Measurements from ENCODE around the gene CCSER1. TPM values are rescaled to one million over a fixed set of nuclear protein-coding genes. Genes with fewer than 3 reads are reported as not detected.

The CCSER1 gene
- total RNA-seq, 3 donors from 2014 or later (not counting 1 experiment from before 2014, with no cell fraction given) = 0.87 to 1.1 (median 1.1) TPM

DNA sequence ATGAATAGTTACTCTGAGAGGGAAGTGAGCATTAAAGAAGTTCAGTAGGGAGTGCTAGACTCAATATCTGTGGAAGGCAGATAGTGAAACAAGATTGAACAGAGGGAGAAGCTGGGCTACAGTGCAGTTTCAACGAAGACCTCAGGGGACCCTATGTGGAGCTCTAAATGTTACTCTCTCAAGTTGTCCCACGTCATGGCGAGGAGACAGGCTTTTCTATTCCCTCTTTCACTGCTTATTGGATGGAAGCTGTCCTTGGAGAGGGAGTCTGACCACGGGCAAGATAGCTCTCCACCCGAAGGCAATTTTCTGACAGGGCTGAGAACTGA, 42.3 kb upstream of the CCSER1 start:
- no peaks in the 10 kb centered on the region for H3K36me3 Mint-ChIP-seq
- Histone ChIP-seq H3K27ac (ENCODE audit: low read length) (no peak overlapping the region), H3K4me3 (ENCODE audit: low read length) (no peak overlapping the region), H3K9me3 (ENCODE audit: control insufficient read depth, insufficient read depth, low read length) (no peaks in the 10 kb centered on the region), H3K27me3 (ENCODE audit: control insufficient read depth, insufficient read depth, low read length) (no peaks in the 10 kb centered on the region), H3K36me3 (ENCODE audit: control insufficient read depth, insufficient read depth, low read length) (no peaks in the 10 kb centered on the region), H3K4me1 (ENCODE audit: control insufficient read depth, insufficient read depth, low read length) (no peaks in the 10 kb centered on the region)
- intact Hi-C loops (cut with micrococcal nuclease) = no loop called here
- H3K27me3 Mint-ChIP-seq (ENCODE audit: low read depth in 2 of 2) = no peaks in the 10 kb centered on the region
- ATAC-seq (no peak), DNase-seq (no peak)
- TF ChIP-seq, protein P1, sequence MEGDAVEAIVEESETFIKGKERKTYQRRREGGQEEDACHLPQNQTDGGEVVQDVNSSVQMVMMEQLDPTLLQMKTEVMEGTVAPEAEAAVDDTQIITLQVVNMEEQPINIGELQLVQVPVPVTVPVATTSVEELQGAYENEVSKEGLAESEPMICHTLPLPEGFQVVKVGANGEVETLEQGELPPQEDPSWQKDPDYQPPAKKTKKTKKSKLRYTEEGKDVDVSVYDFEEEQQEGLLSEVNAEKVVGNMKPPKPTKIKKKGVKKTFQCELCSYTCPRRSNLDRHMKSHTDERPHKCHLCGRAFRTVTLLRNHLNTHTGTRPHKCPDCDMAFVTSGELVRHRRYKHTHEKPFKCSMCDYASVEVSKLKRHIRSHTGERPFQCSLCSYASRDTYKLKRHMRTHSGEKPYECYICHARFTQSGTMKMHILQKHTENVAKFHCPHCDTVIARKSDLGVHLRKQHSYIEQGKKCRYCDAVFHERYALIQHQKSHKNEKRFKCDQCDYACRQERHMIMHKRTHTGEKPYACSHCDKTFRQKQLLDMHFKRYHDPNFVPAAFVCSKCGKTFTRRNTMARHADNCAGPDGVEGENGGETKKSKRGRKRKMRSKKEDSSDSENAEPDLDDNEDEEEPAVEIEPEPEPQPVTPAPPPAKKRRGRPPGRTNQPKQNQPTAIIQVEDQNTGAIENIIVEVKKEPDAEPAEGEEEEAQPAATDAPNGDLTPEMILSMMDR (IDR thresholded peaks at IDR 0.05) = no peak
- WGBS (ENCODE audit: insufficient coverage) = 94% methylated on average over 5 of the region's 5 CpGs
- no peaks in the 10 kb centered on the region for H3K4me1 Mint-ChIP-seq
- H3K9me3 Mint-ChIP-seq = peaks cover 0 to 4% of the 10 kb centered on the region in 2 donors
- no peak overlapping the region for H3K27ac Mint-ChIP-seq
- no peak overlapping the region for H3K4me3 Mint-ChIP-seq

DNA sequence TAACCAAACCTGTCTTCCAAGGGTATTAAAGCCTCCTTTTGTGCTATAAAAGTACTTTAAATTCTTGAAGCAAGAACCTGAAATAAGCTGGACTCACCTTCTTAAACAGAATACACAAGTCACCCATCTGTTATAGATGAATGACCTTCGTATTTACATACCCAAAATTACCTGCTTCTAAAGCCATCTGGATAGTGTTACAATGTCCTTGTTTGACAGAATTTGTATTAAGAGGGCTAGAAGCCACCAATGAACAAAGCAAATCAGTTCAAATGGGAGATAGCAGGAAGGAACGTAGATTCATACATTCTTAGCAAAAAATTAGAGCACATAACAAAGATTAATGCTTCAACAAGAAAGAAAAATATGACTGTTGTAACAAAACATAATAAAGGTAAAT, 33.7 kb upstream of the CCSER1 start:
- H3K4me1 Mint-ChIP-seq = no peaks in the 10 kb centered on the region
- intact Hi-C loops (cut with micrococcal nuclease) = no loop called here
- no peaks in the 10 kb centered on the region for H3K36me3 Mint-ChIP-seq
- no peak overlapping the region for H3K27ac Mint-ChIP-seq
- Histone ChIP-seq H3K36me3 (ENCODE audit: control insufficient read depth, insufficient read depth, low read length) (no peaks in the 10 kb centered on the region), H3K27me3 (ENCODE audit: control insufficient read depth, insufficient read depth, low read length) (no peaks in the 10 kb centered on the region), H3K9me3 (ENCODE audit: control insufficient read depth, insufficient read depth, low read length) (no peaks in the 10 kb centered on the region), H3K27ac (ENCODE audit: low read length) (no peak overlapping the region), H3K4me3 (ENCODE audit: low read length) (no peak overlapping the region), H3K4me1 (ENCODE audit: control insufficient read depth, insufficient read depth, low read length) (no peaks in the 10 kb centered on the region)
- ATAC-seq (no peak), DNase-seq (no peak)
- H3K9me3 Mint-ChIP-seq = peaks cover 6 to 9% of the 10 kb centered on the region in 2 donors
- H3K27me3 Mint-ChIP-seq (ENCODE audit: low read depth in 2 of 2) = no peaks in the 10 kb centered on the region
- 53% methylated on average over 2 of the region's 2 CpGs for WGBS (ENCODE audit: insufficient coverage)
- TF ChIP-seq, protein P1 (IDR thresholded peaks at IDR 0.05) = no peak
- H3K4me3 Mint-ChIP-seq = no peak overlapping the region

DNA sequence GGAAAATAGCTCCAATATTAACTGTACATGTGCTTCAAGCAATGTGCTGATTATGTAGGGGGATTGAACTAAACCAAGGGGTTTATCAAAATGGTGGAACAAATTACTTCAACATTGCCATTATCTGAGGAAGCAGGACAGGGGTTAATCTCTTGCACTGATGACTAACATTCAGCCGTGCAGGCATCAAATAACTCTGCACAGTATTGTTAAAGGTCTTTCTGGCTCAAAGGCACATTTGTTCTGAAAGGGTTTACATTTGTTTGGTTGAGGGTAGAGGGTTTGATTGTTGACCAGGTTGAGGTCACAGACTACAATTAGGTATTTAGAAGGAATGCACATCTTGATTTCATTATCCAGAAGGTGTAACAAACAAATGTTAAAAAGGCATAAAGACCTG, 32.2 kb upstream of the CCSER1 start:
- WGBS (ENCODE audit: insufficient coverage) = 76% methylated on average over 1 of the region's 1 CpG
- ATAC-seq (no peak), DNase-seq (no peak)
- Mint-ChIP-seq H3K9me3 (peaks cover 6 to 8% of the 10 kb centered on the region in 2 donors), H3K27ac (no peak overlapping the region), H3K36me3 (no peaks in the 10 kb centered on the region), H3K4me3 (no peak overlapping the region), H3K27me3 (ENCODE audit: low read depth in 2 of 2) (no peaks in the 10 kb centered on the region), H3K4me1 (no peaks in the 10 kb centered on the region)
- Histone ChIP-seq H3K27me3 (ENCODE audit: control insufficient read depth, insufficient read depth, low read length) (no peaks in the 10 kb centered on the region), H3K36me3 (ENCODE audit: control insufficient read depth, insufficient read depth, low read length) (no peaks in the 10 kb centered on the region), H3K4me1 (ENCODE audit: control insufficient read depth, insufficient read depth, low read length) (no peaks in the 10 kb centered on the region), H3K4me3 (ENCODE audit: low read length) (no peak overlapping the region), H3K9me3 (ENCODE audit: control insufficient read depth, insufficient read depth, low read length) (no peaks in the 10 kb centered on the region), H3K27ac (ENCODE audit: low read length) (no peak overlapping the region)
- TF ChIP-seq, protein P1 (IDR thresholded peaks at IDR 0.05) = no peak
- intact Hi-C loops (cut with micrococcal nuclease) = no loop called here

DNA sequence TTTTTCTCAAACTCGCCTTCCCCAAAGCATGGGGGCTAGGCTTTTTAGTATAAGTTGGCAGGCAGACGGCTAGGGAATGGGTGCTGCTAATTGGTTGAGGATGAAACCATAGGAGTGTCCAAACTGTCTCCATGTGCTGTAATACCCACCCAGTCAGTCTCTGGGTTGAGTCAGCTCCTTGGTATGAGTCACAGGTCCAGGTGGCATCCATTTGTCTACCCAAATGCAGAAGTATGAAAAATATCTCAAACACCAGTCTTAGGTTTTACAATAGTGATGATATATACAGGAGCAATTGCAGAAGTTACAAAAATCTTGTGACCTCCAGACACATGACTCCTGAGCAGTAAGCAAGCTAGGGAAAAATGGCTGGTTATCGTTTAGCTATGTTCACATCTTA, 27.4 kb upstream of the CCSER1 start:
- peaks cover 6 to 8% of the 10 kb centered on the region in 2 donors for H3K9me3 Mint-ChIP-seq
- Histone ChIP-seq H3K9me3 (ENCODE audit: control insufficient read depth, insufficient read depth, low read length) (no peaks in the 10 kb centered on the region), H3K27ac (ENCODE audit: low read length) (no peak overlapping the region), H3K4me1 (ENCODE audit: control insufficient read depth, insufficient read depth, low read length) (no peaks in the 10 kb centered on the region), H3K27me3 (ENCODE audit: control insufficient read depth, insufficient read depth, low read length) (no peaks in the 10 kb centered on the region), H3K4me3 (ENCODE audit: low read length) (no peak overlapping the region), H3K36me3 (ENCODE audit: control insufficient read depth, insufficient read depth, low read length) (no peaks in the 10 kb centered on the region)
- H3K27ac Mint-ChIP-seq = no peak overlapping the region
- H3K27me3 Mint-ChIP-seq (ENCODE audit: low read depth in 2 of 2) = no peaks in the 10 kb centered on the region
- H3K4me1 Mint-ChIP-seq = no peaks in the 10 kb centered on the region
- ATAC-seq (no peak), DNase-seq (peak in 1 of 2 donors; percentile 4)
- no peaks in the 10 kb centered on the region for H3K36me3 Mint-ChIP-seq
- 79% methylated on average over 3 of the region's 3 CpGs for WGBS (ENCODE audit: insufficient coverage)
- intact Hi-C loops (cut with micrococcal nuclease) = no loop called here
- H3K4me3 Mint-ChIP-seq = no peak overlapping the region
- TF ChIP-seq, protein P1 (IDR thresholded peaks at IDR 0.05) = no peak
